CD4-positive, alpha-beta T cell treated with Interleukin-21 for 1 hour (primary cell): ENCODE data around the gene PPP2R5D.
"Not testable (repeated sequence)": the region's sequence is repeated elsewhere in the genome, so short reads cannot be mapped to it uniquely, and the experiment has no call there.

Source experiments
- DNase-seq: peaks from one replicate; pipeline ENCODE4 v3.0.0-alpha.2; 2020

PPP2R5D gene

DNA sequence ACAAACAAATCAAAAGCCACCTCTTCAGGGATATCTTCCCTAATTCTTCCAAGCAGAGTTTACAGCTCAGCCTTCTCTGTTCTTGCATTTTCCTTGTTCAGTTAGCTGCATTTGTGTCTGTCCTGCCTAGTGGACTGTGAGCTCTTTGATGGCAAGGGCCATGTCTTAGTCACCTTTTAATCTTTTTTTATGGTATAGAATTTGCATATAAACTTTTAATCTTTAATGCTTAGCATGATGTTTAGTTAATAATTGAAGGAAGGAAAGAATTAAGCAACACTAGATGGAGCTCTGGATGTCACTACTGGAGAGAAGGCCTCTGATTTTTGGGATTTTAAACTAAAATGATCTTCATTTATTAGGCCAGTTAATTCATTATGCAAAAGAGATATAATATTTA lies 12.1 kb downstream of the PPP2R5D start:
- DNase-seq = no peak

DNA sequence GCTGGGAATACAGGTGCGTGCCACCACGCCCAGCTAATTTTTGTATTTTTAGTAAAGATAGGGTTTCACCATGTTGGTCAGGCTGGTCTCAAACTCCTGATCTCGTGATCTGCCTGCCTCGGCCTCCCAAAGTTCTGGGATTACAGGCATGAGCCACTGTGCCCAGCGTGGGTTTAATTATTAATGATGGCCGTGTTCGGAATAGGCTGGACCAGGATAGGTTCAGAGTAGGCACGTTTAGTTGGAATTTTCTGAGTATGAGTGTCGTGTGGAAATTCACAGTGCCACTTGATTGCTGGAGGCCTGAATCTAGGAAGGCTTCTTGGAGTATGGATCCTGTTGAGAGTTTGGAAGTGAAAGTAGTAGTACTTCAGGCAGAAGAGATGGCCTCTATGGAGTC lies 13.8 kb downstream of the PPP2R5D start:
- not testable (repeated sequence) for DNase-seq

DNA sequence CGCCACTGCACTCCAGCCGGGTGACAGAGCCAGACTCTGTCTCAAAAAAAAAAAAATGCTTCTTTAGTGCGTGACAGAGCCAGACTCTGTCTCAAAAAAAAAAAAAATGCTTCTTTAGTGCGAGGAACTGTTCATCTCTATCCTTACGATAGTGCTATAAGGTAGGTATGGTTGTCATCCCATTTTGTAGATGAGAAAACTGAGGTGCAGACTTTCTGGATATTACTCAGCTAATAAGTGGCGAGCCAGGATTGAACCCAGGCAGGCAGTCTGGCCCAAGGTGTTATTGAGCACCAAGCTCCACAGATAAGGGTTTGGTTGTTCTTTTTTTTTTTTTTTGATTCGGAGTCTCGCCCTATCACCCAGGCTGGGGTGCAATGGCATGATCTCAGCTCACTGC lies 17.5 kb downstream of the PPP2R5D start:
- no peak for DNase-seq

DNA sequence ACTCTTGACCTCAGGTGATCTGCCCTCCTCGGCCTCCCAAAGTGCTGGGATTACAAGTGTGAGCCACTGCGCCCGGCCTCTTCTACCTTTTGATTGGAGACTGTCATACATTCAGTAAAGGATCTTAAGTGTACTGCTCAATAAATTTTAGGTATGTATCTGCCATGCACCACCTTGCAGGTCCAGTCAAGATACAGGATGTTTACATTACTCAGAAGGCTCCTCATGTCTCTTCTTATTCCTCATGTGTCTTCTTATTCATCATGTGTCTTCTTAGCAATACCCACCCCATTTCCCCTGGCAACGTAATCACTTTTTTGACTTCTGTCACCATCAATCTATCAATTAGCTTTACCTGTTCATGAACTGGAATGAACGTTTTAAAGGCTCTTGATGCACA lies 21.5 kb downstream of the PPP2R5D start:
- no peak for DNase-seq

DNA sequence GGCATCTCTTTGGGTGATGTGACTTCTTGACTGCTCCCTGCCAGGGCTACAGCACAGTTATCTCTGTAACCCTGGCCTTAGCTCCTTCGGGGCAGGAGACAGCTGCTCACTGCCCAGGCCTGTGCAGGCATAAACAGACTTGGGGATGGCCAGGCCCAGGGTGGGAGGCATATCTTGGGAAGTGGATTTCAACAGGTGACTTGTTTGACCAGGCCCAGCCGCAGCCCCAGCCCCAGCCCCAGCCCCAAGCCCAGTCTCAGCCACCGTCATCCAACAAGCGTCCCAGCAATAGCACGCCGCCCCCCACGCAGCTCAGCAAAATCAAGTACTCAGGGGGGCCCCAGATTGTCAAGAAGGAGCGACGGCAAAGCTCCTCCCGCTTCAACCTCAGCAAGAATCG lies 21.9 kb downstream of the PPP2R5D start:
- no peak for DNase-seq

DNA sequence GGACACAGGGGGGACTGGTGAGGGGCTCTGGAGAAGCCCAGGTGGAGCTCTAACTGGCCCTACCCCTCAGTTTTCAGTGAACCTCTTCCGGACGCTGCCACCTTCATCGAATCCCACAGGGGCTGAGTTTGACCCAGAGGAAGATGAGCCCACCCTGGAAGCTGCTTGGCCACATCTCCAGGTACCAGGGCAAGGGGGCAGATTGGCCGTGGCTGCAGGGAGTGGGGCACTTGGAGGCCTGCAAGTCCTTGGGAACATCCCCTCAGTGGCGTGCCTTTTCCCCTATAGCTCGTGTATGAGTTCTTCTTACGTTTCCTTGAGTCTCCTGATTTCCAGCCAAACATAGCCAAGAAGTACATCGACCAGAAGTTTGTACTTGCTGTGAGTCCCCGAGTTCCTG lies 22.8 kb downstream of the PPP2R5D start:
- DNase-seq = no peak

DNA sequence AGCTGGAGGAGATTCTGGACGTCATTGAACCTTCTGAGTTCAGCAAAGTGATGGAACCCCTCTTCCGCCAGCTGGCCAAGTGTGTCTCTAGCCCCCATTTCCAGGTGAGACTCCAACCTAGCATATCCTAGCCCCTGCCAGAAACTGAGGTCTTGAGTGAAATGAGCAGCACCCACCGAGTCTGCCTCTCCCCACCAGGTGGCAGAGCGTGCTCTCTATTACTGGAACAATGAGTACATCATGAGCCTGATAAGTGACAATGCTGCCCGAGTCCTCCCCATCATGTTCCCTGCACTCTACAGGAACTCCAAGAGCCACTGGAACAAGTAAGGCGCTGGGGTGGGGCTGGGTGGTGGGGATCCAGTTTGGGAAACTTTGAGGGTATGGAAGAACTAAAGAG lies 24.8 kb downstream of the PPP2R5D start:
- peak; percentile 44 for DNase-seq

DNA sequence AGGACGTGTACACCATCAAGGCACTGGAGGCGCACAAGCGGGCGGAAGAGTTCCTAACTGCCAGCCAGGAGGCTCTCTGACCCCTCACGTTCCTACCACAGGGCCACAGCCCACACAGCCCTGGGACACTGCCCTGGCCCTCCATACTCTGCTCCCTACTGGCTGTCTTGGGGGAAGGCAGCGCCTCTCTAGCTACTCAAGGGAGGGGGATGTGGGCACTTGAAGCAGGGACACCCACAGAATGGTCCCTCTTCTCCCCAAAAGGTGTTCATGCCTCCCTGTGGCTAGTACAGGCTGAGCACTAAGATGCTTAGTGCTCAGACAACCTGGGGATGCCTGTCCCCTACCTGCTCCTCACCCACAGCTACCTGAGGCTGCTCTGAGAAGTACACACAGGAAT lies 26.8 kb downstream of the PPP2R5D start:
- no peak for DNase-seq

DNA sequence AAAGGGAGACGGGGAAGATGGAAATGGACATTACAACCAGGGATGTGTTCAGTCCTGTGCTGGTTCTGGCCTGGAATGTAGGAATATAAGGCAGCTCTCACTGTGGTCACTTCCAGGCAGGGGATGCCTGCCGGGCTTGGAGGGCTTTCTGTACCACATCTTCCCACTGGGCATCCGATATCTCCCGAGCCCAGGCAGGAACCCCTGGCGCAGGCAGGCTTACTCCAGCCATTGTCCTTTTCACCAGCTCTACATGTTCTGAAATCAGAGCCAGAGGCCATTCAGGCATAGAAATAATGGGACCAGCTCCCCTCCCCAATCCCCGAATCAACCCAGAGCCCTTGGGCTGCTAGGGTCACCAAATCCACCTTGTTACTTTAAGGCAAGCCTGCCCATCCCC lies 28.0 kb downstream of the PPP2R5D start:
- no peak for DNase-seq

DNA sequence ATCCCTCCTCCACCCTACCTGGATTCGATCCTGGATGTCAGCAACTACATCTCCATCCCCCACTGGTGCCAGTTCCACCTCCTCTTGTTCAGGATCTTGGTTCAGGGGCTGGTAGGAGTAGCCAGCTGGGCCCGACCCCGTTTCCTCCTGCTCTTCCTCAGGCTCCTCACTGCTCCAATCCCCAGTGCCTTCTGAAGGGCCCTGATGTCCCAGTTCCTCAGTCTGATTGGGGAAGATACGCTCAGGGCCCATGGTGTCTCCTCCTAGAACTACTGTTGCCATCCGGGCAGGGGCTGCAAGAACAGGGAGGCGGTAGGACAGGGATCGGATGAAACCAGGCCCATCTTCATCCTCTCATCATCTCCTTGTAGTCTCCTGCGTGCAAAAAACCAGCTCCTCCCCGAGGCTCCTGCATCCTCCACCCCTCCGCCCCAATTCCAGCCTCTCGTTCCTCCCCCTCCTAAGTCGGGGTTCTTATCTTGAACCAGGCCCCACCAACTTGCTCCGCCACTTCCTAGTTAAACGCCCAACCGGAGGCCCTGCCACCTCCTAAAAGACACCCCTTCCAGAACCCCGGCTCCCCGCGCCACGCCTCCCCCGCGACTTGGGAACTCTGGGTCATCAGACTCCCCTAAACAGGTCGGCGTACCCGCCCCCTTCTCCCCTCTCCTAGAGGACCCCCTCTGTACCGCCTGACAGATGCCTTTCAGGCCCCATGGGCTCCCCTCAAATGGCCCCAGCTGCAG lies 28.9 kb downstream of the PPP2R5D start:
- DNase-seq = no peak

DNA sequence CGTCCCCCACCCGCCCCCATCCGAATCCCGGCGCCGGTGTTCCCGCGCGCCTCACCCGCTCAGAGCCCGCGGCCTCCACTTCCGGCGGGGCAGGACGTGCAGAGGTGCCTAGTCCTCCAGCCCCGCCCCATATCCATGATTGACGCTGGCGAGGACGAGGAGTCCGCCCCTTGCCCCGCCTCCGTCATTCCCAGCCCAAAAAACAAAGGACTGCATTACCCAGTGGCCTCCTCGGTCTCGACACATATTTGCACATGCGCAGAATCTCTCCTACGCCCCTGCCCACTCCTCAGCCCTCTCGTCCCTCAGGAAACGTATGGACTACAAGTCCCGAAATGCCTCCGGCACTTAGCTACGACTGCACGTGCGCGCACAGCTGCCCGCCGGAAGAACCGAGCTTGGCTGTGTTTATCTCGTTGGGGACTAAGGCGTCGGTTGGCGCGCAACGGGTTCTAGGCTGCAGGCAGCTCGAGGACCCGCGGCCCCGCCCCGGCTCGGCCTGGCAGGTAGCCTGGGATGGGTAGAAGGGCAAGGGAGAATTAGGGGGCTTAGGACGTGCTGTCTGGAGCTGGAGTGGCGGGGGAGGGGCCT lies 29.6 kb downstream of the PPP2R5D start, which contains the start of the genes KLHDC3 and MEA1:
KLHDC3 (plus strand) TSS at position 407 of the 591 bp plus-strand sequence. CDS start 2,944 bp downstream, outside the sequence.
MEA1 (minus strand) TSS at position 104 of the 591 bp plus-strand sequence. CDS start 133 bp downstream, outside the sequence.
- DNase-seq = peak; percentile 100

DNA sequence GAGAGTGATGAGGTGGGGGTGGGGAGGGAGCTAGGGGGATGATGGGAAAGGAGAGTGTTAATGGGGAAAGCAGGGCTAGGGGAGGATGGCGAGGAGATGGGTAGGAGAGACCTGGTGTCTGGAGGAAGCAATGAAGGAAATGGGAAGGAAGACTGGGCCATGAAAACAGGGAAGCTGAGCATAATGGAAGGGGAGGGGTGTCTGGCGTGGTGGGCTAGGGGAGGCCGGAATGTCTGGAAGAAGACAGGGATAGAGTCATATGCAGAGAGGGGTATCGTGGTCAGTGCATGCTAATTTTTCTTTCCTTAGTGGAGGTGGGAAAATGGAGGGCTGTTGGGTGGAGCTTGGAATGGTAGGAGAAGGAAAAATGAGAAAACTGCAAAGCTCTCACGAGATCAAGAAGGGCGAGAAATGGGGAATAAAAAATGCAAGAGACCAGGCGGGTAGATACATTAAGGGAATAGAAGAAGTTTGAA lies 30.1 kb downstream of the PPP2R5D start:
- no peak for DNase-seq

DNA sequence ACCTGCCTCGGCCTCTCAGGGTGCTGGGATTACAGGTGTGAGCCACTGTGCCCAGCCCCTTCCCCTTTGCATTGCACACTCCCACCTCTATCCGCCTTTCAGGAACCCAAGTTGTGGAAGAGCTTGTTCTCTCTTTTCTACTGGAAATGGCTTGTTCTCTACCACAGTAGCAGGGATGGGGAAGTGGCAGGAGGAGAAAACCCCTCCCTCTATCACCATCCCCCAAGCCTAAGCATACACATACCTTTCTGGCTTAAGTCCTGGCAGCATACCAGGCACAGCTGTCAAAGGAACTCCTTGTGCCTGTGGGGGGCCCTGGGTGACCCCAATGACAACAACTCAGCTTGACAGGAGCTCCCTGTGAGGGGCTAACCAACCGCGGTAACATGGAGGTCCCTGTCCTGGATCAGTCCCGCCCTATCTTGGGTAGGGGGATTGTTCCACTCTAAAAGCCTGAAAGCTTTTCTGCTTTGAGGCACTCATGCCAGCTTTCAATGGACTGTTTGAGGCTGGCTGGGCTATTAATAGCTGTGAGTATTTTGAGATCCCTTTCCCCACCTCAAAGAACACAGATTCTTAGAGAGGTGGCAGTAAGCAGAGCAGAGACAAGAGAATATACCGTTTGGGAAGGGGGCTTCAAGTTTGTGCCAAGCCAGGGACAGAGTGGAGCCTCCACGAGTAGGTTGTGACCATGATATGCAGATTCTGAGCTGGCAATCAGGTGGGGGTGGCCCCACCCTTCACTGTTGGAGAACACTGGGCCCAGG lies 32.0 kb downstream of the PPP2R5D start:
- DNase-seq = no peak

DNA sequence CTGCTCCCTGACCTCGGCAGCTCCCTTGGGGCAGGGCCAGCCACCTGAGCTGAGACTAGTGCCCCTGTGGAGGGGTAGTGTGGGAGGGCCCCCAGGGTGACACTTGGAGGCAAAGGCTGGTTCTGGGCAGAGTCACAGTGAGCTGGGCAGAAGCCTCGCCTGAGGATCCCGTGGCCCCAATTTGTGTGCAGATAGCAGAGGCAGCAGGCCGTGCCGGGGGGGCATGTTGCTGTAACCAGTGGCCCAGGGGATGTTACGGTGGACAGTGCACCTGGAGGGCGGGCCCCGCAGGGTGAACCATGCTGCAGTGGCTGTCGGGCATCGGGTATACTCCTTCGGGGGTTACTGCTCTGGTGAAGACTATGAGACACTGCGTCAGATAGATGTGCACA lies 32.6 kb downstream of the PPP2R5D start:
- no peak for DNase-seq

DNA sequence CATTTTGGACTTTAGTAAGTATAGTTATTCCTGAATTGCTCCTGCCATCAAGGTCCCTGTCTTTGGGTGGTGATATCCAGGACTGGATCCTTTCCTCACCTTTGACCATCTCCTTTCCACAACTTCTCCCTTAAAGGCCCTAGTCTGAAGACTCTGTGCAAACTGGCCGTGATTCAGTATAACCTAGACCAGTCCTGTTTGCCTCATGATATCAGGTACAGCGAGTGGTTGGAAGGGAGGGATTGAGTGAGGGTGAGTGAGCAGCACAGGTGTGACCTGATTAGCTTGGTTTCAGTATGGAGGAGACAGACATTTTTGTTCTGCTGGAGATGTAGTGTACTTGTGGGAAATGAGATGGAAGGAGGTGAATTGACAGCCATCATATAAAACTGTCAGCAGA lies 34.8 kb downstream of the PPP2R5D start:
- DNase-seq = no peak

DNA sequence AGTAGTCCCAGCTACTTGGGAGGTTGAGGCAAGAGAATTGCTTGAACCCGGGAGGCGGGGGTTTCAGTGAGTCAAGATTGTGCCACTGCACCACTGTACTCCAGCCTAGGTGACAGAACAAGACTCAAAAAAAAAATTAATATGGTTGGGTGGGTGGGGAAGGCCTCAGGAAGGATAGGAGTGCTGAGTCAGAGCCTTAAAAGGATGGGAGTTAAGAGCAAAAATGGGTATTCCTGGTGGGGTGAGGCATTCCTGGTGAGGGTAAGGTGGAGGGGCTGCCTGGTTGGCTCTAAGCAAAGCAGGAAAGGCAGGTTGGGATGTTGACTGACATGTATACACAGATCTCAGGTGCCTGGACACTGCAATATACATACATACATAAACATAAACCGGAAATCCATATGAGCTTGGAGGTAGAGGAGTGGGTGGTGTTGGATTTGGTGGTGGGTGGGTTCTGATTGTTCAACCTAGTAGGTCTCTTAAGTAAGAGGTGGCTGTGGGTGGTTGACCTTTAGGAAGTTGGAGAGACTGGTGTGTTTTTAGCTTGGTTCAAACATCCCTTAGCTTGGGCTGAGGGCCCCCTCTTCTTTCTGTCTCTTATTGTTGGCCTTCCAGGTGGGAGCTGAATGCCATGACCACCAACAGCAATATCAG lies 35.8 kb downstream of the PPP2R5D start:
- DNase-seq = no peak

DNA sequence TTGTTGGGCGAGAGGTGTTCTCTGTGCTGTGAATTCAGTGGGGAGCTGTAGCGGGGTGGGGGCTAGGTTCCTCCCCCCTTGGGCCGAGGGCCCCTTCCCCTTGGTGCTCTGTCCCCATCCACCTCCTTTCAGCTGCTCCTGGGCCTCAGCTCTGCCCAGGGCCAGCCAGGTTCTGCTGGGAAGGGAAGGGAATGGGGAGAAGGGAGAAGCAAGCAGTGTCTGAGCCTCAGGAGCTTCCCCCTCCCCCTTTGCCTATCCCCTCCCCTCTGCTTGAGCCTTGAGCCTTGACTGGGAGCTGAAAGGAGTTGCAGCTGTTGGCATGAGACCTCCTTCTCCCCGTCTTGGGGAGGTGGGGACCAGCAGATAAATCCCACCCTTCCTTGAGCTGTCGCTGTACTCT lies 36.5 kb downstream of the PPP2R5D start:
- DNase-seq = no peak

DNA sequence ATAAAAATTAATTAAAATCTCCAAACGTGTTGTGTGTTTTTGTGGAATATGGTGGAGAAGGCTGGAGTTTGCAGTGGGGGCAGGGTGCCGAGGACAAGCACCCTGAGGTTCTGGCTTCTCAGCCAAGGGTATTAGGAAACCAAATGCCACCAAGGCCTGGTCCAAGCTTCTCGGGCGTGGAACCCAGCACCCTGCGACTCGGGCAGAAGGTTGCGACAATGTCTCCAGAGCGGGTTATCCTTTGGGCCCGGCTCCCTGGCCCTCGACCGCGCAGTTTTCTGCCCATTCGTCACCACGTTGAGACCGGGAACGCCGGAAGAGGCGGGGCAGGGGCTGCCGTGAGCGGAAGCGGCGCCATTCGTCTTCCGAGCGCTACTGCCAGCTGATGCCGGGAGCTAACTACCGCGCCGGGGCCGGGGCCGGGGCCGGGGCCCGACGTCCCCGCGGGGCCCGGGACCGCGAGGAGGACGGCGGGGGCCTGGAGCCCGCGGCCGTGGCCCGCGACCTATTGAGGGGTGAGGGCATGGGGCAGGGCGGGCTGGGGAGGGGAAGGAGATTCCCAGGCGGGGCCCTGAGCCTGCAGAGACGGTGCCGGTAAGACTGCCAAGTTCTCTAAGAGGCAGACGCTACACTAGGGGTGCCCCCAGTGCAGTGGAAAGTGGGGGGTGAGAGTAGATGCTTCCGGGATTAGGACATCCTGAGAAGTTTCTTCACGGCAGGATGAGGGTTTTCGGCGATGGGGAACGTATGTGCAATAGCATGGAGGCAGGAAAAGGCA lies 37.1 kb downstream of the PPP2R5D start, which contains the start of gene RRP36:
RRP36 (plus strand) TSS at position 354 of the 778 bp plus-strand sequence; CDS start at position 386, 32 bp downstream.
- DNase-seq = peak; percentile 70

DNA sequence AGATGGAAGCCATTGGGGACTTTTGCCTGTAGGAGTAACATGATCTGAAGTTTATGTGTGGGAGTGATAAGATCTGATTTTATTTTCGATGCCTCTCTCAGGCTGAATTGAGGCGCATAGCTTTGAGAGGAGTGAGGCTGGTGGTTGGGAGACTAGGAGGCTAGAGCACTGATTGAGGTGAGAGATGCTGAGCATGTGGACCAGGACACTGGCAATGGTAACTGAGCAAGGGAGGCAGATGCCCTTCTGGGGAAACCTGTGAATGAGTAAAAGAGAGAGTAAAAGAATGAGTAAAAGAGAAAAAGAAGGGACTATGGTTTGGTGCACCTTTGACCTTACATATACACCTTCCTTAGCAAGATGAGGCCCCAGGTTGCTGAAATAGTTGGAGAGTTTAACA lies 40.1 kb downstream of the PPP2R5D start:
- no peak for DNase-seq

DNA sequence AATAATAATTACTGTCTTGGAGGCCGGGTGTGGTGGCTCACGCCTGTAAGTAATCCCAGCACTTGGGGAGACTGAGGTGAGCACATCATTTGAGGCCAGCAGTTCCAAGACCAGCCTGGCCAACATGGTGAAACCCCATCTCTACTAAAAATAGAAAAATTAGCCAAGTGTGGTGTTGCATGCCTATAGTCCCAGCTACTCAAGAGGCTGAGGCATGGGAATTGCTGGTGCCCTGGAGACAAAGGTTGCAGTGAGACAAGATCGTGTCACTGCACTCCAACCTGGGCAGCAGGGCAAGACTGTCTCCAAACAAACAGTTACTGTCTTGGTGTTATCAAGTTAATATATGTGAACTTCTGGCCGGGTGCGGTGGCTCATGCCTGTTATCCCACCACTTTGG lies 42.0 kb downstream of the PPP2R5D start:
- no peak for DNase-seq

DNA sequence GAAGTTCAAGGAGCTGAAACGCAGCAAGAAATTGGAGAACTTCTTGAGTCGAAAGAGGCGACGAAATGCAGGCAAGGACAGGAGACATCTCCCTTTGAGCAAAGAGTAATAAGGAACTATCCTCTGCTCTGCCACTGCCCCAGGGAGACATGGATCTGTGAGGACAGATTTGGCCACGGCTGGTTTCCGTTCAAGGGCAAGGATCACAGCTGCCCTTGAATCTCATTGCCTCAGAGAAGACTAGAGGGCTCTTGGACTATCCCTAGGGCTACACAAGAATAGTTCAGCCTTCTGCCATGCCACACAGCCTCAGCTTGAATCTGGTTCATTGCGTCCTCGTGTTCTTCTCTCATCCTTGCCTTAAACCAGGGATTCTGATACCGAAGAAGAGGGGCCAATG lies 44.8 kb downstream of the PPP2R5D start:
- DNase-seq = no peak

DNA sequence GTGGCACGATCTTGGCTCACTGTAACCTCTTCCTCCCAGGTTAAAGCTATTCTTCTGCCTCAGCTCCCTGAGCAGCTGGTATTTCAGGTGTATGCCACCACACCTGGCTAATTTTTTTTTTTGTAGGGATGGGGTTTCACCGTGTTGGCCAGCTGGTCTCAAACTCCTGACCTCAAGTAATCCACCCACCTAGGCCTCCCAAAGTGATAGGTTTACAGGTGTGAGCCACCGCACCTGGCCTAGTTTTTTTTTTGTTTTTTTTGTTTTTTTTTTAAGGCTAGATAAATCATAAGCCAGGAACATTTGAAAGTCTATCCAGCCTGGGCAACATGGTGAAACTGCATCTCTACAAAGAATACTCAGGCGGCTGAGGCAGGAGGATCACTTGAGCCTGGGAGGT lies 48.0 kb downstream of the PPP2R5D start:
- DNase-seq = no peak
